ENCODE measurements around the gene USP49. TPM values are rescaled to one million over a fixed set of nuclear protein-coding genes. Genes with fewer than 3 reads are reported as not detected.
A peak's percentile ranks its signal among the peaks of the same experiment; 100 is the strongest.

Gene USP49
- total and polyA plus RNA-seq, 2 of the 13 experiments (the other 11 are each of a cell fraction or from before 2014, with no cell fraction given) = 2.9 to 4.3 TPM

- Histone ChIP-seq H3K27me3 (ENCODE audit: control insufficient read depth in 1 of 2, insufficient read depth in 2 of 2, low read length in 2 of 2) (no peaks in the 10 kb centered on the region; a peak in 2 of 5 replicates), H3K27ac (ENCODE audit: extremely low read length, insufficient read depth, low read length) (no peak overlapping the region), H3K4me3 (replicated peaks in 1 of 3; ENCODE audit: insufficient read depth in 1 of 3, low read depth in 2 of 3, low read length in 3 of 3) (no peak overlapping the region), H3K36me3 (replicated peaks in 1 of 2; ENCODE audit: control insufficient read depth in 1 of 2, insufficient read depth in 2 of 2, low read length in 2 of 2) (peaks cover 5 to 8% of the 10 kb centered on the region in 2 experiments; a peak in 4 of 5 replicates), H2AFZ (ENCODE audit: low read length) (no peak overlapping the region), H3K4me2 (ENCODE audit: low read depth, low read length) (no peak overlapping the region), H3K9me3 (ENCODE audit: low read length) (no peaks in the 10 kb centered on the region), H3K79me2 (ENCODE audit: insufficient read depth, low read length) (peaks cover 20% of the 10 kb centered on the region), H3K4me1 (ENCODE audit: insufficient read depth, low read length) (peaks cover 32% of the 10 kb centered on the region), H3K9ac (ENCODE audit: insufficient read depth, low read depth, low read length) (no peak overlapping the region), H4K20me1 (ENCODE audit: insufficient read depth, low read length) (no peaks in the 10 kb centered on the region)
- ATAC-seq (no peak), FAIRE-seq (no peak), DNase-seq (ENCODE audit: low spot score) (no peak)
- intact Hi-C loops (cut with micrococcal nuclease; ENCODE audit: unreplicated experiment) = loop anchor here (5.0 kb wide), 3 partner anchors 153 to 417 kb away; no protein-coding TSS in a partner anchor
- WGBS (ENCODE audit: low lambda C conversion rate) = 94% methylated on average over 5 of the region's 5 CpGs
- BruUV-seq (replicated peaks) = no TSS peak
- ChIA-PET POLR2A (interaction anchor here (0.9 to 1.5 kb wide), 3 partner anchors 51 to 432 kb away, joined by 3 to 4 read pairs (median 4); no protein-coding TSS in a partner anchor), CTCF (ENCODE audit: low intra/inter-chr PET ratio, low total read pairs) (interaction anchor here (3.1 kb wide), 1 partner anchor 79 kb away, joined by 29 read pairs; no protein-coding TSS in a partner anchor)
- in situ Hi-C loops (cut with HindIII; ENCODE audit: extremely low pct_ligation_motif_present, low pct_unique_long_range_greater_than_20kb) = loop anchor here (5.0 to 25.0 kb wide), 4 partner anchors 138 to 428 kb away; partner anchors contain the start of genes BYSL, MED20 and MRPS10
- TF ChIP-seq RARG (CRISPR knock-in tag; IDR thresholded peaks at IDR 0.05; ENCODE audit: low read depth) = no peak
- TF ChIP-seq, protein P1, sequence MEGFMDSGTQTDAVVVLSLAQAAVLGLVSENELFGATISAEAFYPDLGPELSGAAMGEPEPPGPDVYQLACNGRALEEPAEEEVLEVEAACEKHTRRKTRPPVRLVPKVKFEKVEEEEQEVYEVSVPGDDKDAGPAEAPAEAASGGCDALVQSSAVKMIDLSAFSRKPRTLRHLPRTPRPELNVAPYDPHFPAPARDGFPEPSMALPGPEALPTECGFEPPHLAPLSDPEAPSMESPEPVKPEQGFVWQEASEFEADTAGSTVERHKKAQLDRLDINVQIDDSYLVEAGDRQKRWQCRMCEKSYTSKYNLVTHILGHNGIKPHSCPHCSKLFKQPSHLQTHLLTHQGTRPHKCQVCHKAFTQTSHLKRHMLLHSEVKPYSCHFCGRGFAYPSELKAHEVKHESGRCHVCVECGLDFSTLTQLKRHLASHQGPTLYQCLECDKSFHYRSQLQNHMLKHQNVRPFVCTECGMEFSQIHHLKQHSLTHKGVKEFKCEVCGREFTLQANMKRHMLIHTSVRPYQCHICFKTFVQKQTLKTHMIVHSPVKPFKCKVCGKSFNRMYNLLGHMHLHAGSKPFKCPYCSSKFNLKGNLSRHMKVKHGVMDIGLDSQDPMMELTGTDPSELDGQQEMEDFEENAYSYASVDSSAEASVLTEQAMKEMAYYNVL (CRISPR knock-in tag; IDR thresholded peaks at IDR 0.05; ENCODE audit: borderline replicate concordance) = no peak
- no peak for TF ChIP-seq MLLT10 (CRISPR knock-in tag; IDR thresholded peaks at IDR 0.05)
- no peak for TF ChIP-seq ZNF225 (CRISPR knock-in tag; IDR thresholded peaks at IDR 0.05)
- no peak for TF ChIP-seq ZNF639 (CRISPR knock-in tag; conservative IDR thresholded peaks at IDR 0.05)
- no peak for TF ChIP-seq ZNF30 (CRISPR knock-in tag; IDR thresholded peaks at IDR 0.05)
- peak; percentile 18; the same call in 1 of the 2 replicates for TF ChIP-seq AKAP8 (CRISPR knock-in tag; IDR thresholded peaks at IDR 0.05)
Measured at GRCh38 chr6:41784581-41785171, 110.5 kb downstream of the USP49 start.
